SK-N-SH (cell line): Measurements from ENCODE around the gene CTAG2. TPM values are rescaled to one million over a fixed set of nuclear protein-coding genes. Genes with fewer than 3 reads are reported as not detected.

ENCODE experiments used
- CTCF ChIA-PET: fragments of 300-600, 350-600 bp; formaldehyde crosslinking; extraction: SDS; loops from one replicate; lab custom pipeline; 2021; lab: Yijun Ruan, JAX
- POLR2A ChIA-PET: fragments of 350-600 bp; sonication (Branson Sonifier 250); formaldehyde crosslinking; extraction: SDS; loops from one replicate; lab custom pipeline; 2020; ENCODE audit warnings: antibody characterized with exemption, inconsistent platforms; lab: Yijun Ruan, JAX
- DNase-seq: peaks from one replicate; pipeline ENCODE4 v3.0.0; 2012
- H2AFZ ChIP-seq: fragments of 200-600 bp; sonication (generic); 2 replicates; pipeline ENCODE4 v1.8.1; 2016; ENCODE audit warnings: antibody characterized with exemption, mild to moderate bottlenecking, low read depth
- H3F3A ChIP-seq: fragments of 200-600 bp; sonication (generic); replicated peaks from 2 replicates; pipeline ENCODE3; 2016; ENCODE audit warnings: antibody characterized with exemption, mild to moderate bottlenecking; ENCODE audit not compliant: insufficient read depth
- H3K27ac ChIP-seq, 2 experiments: fragments of 200-500 bp in 1 of 2; fragments of 200-600 bp in 1 of 2; sonication (Bioruptor generic) in 1 of 2; sonication (generic), shearing (Covaris generic) in 1 of 2; 2 replicates each; pipeline versions ENCODE4 v1.5.1 to v1.6.1; 2014 to 2016; ENCODE audit warnings: low read depth in 2 of 2, inconsistent platforms in 1 of 2, low read length in 1 of 2, mild to moderate bottlenecking in 1 of 2, mixed read lengths in 1 of 2
- H3K27me3 ChIP-seq: fragments of 200-600 bp; sonication (generic), shearing (Covaris generic); 2 replicates; pipeline ENCODE4 v1.6.1; 2016; ENCODE audit warnings: mixed run types; ENCODE audit not compliant: insufficient read depth
- H3K36me3 ChIP-seq, 2 experiments: fragments of 200-500 bp in 1 of 2; fragments of 200-600 bp in 1 of 2; sonication (Bioruptor generic) in 1 of 2; sonication (generic) in 1 of 2; replicated peaks in 1 of 2; 2 replicates each; pipeline versions ENCODE3 to v1.5.1; 2014 to 2016; ENCODE audit warnings: low read length in 1 of 2, mild to moderate bottlenecking in 1 of 2; ENCODE audit not compliant: insufficient read depth in 2 of 2, control insufficient read depth in 1 of 2
- H3K4me1 ChIP-seq, 2 experiments: fragments of 200-500 bp in 1 of 2; fragments of 200-600 bp in 1 of 2; sonication (Bioruptor generic) in 1 of 2; sonication (generic), shearing (Covaris generic) in 1 of 2; 2 replicates each; pipeline versions ENCODE4 v1.5.1 to v1.6.1; 2014 to 2016; ENCODE audit warnings: low read depth in 1 of 2, low read length in 1 of 2, mixed run types in 1 of 2; ENCODE audit not compliant: insufficient read depth in 2 of 2, control insufficient read depth in 1 of 2
- H3K4me2 ChIP-seq: fragments of 200-600 bp; sonication (generic), shearing (Covaris generic); 2 replicates; pipeline ENCODE4 v1.6.1; 2017; ENCODE audit warnings: mixed run types
- H3K4me3 ChIP-seq, 2 experiments: fragments of 200-500 bp in 1 of 2; fragments of 200-600 bp in 1 of 2; sonication (Bioruptor generic) in 1 of 2; sonication (generic), shearing (Covaris generic) in 1 of 2; 2 replicates each; pipeline versions ENCODE4 v1.5.1 to v1.8.1; 2014 to 2016; ENCODE audit warnings: low read depth in 2 of 2, inconsistent platforms in 1 of 2, low read length in 1 of 2, mild to moderate bottlenecking in 1 of 2, mixed read lengths in 1 of 2, moderate library complexity in 1 of 2
- H3K79me2 ChIP-seq: fragments of 200-600 bp; sonication (generic); 2 replicates; pipeline ENCODE4 v1.8.1; 2017; ENCODE audit warnings: mild to moderate bottlenecking; ENCODE audit not compliant: insufficient read depth
- H3K9ac ChIP-seq: fragments of 200-600 bp; sonication (generic); 2 replicates; pipeline ENCODE4 v1.6.1; 2017; ENCODE audit warnings: mixed run types
- H3K9me2 ChIP-seq: fragments of 200-600 bp; sonication (generic); 2 replicates; pipeline ENCODE4 v1.6.1; 2017; ENCODE audit warnings: mixed run types
- H3K9me3 ChIP-seq: fragments of 200-600 bp; sonication (generic); 2 replicates; pipeline ENCODE4 v1.6.1; 2017; ENCODE audit warnings: mixed run types, mild to moderate bottlenecking, moderate library complexity
- H4K20me1 ChIP-seq: fragments of 200-600 bp; sonication (generic); 2 replicates; pipeline ENCODE4 v1.6.1; 2017; ENCODE audit warnings: mild to moderate bottlenecking, mixed run types; ENCODE audit not compliant: insufficient read depth
- CHD2 ChIP-seq: fragments of 150-350 bp; IDR thresholded peaks from 2 replicates; pipeline ENCODE4 v1.6.1; 2018; ENCODE audit warnings: low read length; ENCODE audit not compliant: partially characterized antibody
- CTCF ChIP-seq: fragments of 200-600 bp; sonication (generic); IDR thresholded peaks from 2 replicates; pipeline ENCODE4 v1.6.1; 2017; ENCODE audit warnings: antibody characterized with exemption, mild to moderate bottlenecking, moderate library complexity
- FOSL2 ChIP-seq: IDR thresholded peaks from 2 replicates; pipeline ENCODE4 v1.4.0; 2012; ENCODE audit warnings: low read depth, mild to moderate bottlenecking, moderate library complexity, borderline replicate concordance
- FOXM1 ChIP-seq: IDR thresholded peaks from 2 replicates; pipeline ENCODE4 v1.4.0; 2012; ENCODE audit warnings: low read depth, mild to moderate bottlenecking
- GABPA ChIP-seq: IDR thresholded peaks from 2 replicates; pipeline ENCODE4 v1.4.0; 2012; ENCODE audit warnings: low read depth, mild to moderate bottlenecking
- GATA2 ChIP-seq: sonication (generic); formaldehyde crosslinking; IDR thresholded peaks from 2 replicates; pipeline ENCODE4 v1.5.0; 2020; ENCODE audit warnings: mild to moderate bottlenecking, missing genetic modification reagents
- IRF3 ChIP-seq: fragments of 150-350 bp; IDR thresholded peaks from 2 replicates; pipeline ENCODE4 v1.6.1; 2016; ENCODE audit warnings: mild to moderate bottlenecking, low read depth, low read length
- MEF2A ChIP-seq: IDR thresholded peaks from 2 replicates; pipeline ENCODE4 v1.4.0; 2012; ENCODE audit warnings: low read depth, borderline replicate concordance
- NFIC ChIP-seq: IDR thresholded peaks from 2 replicates; pipeline ENCODE4 v1.4.0; 2012; ENCODE audit warnings: borderline replicate concordance
- NRF1 ChIP-seq: IDR thresholded peaks from 2 replicates; pipeline ENCODE4 v1.6.1; 2012; ENCODE audit warnings: low read depth, mild to moderate bottlenecking, low read length
- PBX3 ChIP-seq: IDR thresholded peaks from 2 replicates; pipeline ENCODE4; 2012
- REST ChIP-seq: IDR thresholded peaks from 2 replicates; pipeline ENCODE4 v1.6.1; 2012; ENCODE audit warnings: mild to moderate bottlenecking, low read depth, low read length, moderate library complexity
- SIN3A ChIP-seq: IDR thresholded peaks from 2 replicates; pipeline ENCODE4 v1.6.1; 2012; ENCODE audit warnings: low read depth, mild to moderate bottlenecking, low read length, moderate library complexity, borderline replicate concordance
- TEAD4 ChIP-seq: IDR thresholded peaks from 2 replicates; pipeline ENCODE4 v1.4.0; 2012; ENCODE audit warnings: mild to moderate bottlenecking, borderline replicate concordance; ENCODE audit not compliant: insufficient read depth
- YY1 ChIP-seq: IDR thresholded peaks from 2 replicates; pipeline ENCODE4 v1.4.0; 2012; ENCODE audit warnings: low read depth, mild to moderate bottlenecking
- WGBS: methylation state at CpG from one replicate; pipeline ENCODE4 v1.1.6; 2017; ENCODE audit warnings: low lambda C conversion rate; 5-methylcytosine and 5-hydroxymethylcytosine counted together
- polyA plus RNA-seq, 3 experiments: library from polyadenylated mRNA; depleted of rRNA; stranded (reverse); fragments of >200 nt; gene quantifications; 2 replicates each; pipeline ENCODE4 v1.2.3, GENCODE V29; 2012

The CTAG2 gene
- polyA plus RNA-seq, 1 of the 3 experiments (the other 2 are of a cell fraction): 3.7 TPM

GRCh38 chrX:154655786-154656185, 2.4 kb upstream of the CTAG2 start (continued):
- no peak for TF ChIP-seq IRF3
- no peak for TF ChIP-seq PBX3
- TF ChIP-seq NRF1: no peak
- no peak for TF ChIP-seq FOXM1
- no peak for TF ChIP-seq MEF2A

- 20% methylated on average over 5 of the region's 6 CpGs for WGBS
- no peak overlapping the region for H3K4me2 ChIP-seq
- no peak overlapping the region for H2AFZ ChIP-seq
- no peak overlapping the region for H3K4me3 ChIP-seq
- no peaks in the 10 kb centered on the region for H4K20me1 ChIP-seq
- CTCF ChIA-PET: no interaction called here
- peaks cover 12% of the 10 kb centered on the region; the same call in 1 of the 2 replicates for H3K27me3 ChIP-seq
- H3K9me3 ChIP-seq: no peaks in the 10 kb centered on the region
- H3K9me2 ChIP-seq: no peaks in the 10 kb centered on the region
- no peak overlapping the region for H3K27ac ChIP-seq
- TF ChIP-seq IRF3: no peak
- no peak for TF ChIP-seq YY1
- TF ChIP-seq MEF2A: no peak
- TF ChIP-seq TEAD4: no peak
- TF ChIP-seq CHD2: no peak
- no peak for TF ChIP-seq NFIC
- no peak for TF ChIP-seq FOSL2
- no peak for TF ChIP-seq GATA2
- no peak for TF ChIP-seq NRF1
- no peak for TF ChIP-seq REST
- TF ChIP-seq GABPA: no peak
- TF ChIP-seq CTCF: no peak
- TF ChIP-seq SIN3A: no peak
- POLR2A ChIA-PET: no interaction called here
- DNase-seq: no peak
- no peaks in the 10 kb centered on the region for H3K79me2 ChIP-seq
- no peak overlapping the region for H3K9ac ChIP-seq
- H3F3A ChIP-seq: no peaks in the 10 kb centered on the region
- H3K4me1 ChIP-seq: no peaks in the 10 kb centered on the region
- no peaks in the 10 kb centered on the region for H3K36me3 ChIP-seq
Measured at GRCh38 chrX:154655346-154655745, 2.0 kb upstream of the CTAG2 start.
